GM19467 (cell line): ENCODE measurements around the gene DCXR.

Experiments used
- ATAC-seq: cut with Tn5 transposase; IDR thresholded peaks from one replicate; pipeline ENCODE4 v1.9.1; 2021; ENCODE audit warnings: mild to moderate bottlenecking, moderate library complexity; ENCODE audit not compliant: unreplicated experiment

DCXR gene

GRCh38 chr17:82024859-82025258 is 12.6 kb downstream of the DCXR start:
- ATAC-seq = no peak

GRCh38 chr17:82023447-82024241 is 13.9 kb downstream of the DCXR start:
- ATAC-seq = no peak

GRCh38 chr17:82022981-82023446 is 14.5 kb downstream of the DCXR start, which contains the start of gene LRRC45:
Gene LRRC45, plus strand, starts transcription at chr17:82023305. Its CDS starts 339 bp downstream, at chr17:82023644.
- ATAC-seq = peak; percentile 81

- no peak for ATAC-seq
These were observed 15.1 kb downstream of the DCXR start, which contains the start of gene CENPX for GRCh38 chr17:82022310-82022980. Gene CENPX, minus strand, starts transcription at chr17:82022878. Its CDS starts 17 bp downstream, at chr17:82022861.

- ATAC-seq = no peak
These were observed 15.6 kb downstream of the DCXR start for GRCh38 chr17:82021900-82022309.

GRCh38 chr17:82021107-82021899 is 16.2 kb downstream of the DCXR start:
- ATAC-seq = no peak

GRCh38 chr17:82020572-82021106 is 16.9 kb downstream of the DCXR start:
- ATAC-seq = no peak

- no peak for ATAC-seq
These were observed 17.6 kb downstream of the DCXR start for GRCh38 chr17:82019690-82020571.

GRCh38 chr17:82018989-82019689 is 18.4 kb downstream of the DCXR start:
- ATAC-seq = no peak

- no peak for ATAC-seq
These were observed 19.1 kb downstream of the DCXR start for GRCh38 chr17:82018152-82018988.

GRCh38 chr17:82017612-82018151 is 19.8 kb downstream of the DCXR start:
- ATAC-seq = no peak

GRCh38 chr17:82016875-82017459 is 20.5 kb downstream of the DCXR start:
- no peak for ATAC-seq

GRCh38 chr17:82016061-82016874 is 21.2 kb downstream of the DCXR start:
- ATAC-seq = no peak

GRCh38 chr17:82015311-82015971 is 22.1 kb downstream of the DCXR start:
- no peak for ATAC-seq

GRCh38 chr17:82014971-82015310 is 22.6 kb downstream of the DCXR start:
- ATAC-seq = no peak

- no peak for ATAC-seq
These were observed 23.1 kb downstream of the DCXR start for GRCh38 chr17:82014432-82014831.
